Parathyroid adenoma (tissue), 2 donors: ENCODE results near the gene EP400.

Experiments
- H2AFZ ChIP-seq: fragments of 300-600 bp; sonication (generic); one replicate; pipeline ENCODE4 v1.7.0; 2017; ENCODE audit warnings: antibody characterized with exemption, mild to moderate bottlenecking
- H3K27ac ChIP-seq: fragments of 300-600 bp; sonication (generic); one replicate; pipeline ENCODE4 v1.7.0; 2017
- H3K27me3 ChIP-seq: fragments of 300-600 bp; sonication (generic); one replicate; pipeline ENCODE4 v1.7.0; 2017; ENCODE audit warnings: low read length; ENCODE audit not compliant: control insufficient read depth, insufficient read depth
- H3K36me3 ChIP-seq: fragments of 300-600 bp; sonication (generic); one replicate; pipeline ENCODE4 v1.7.0; 2017; ENCODE audit warnings: low read length; ENCODE audit not compliant: control insufficient read depth, insufficient read depth
- H3K4me1 ChIP-seq: fragments of 300-600 bp; sonication (generic); one replicate; pipeline ENCODE4 v1.7.0; 2017; ENCODE audit warnings: control low read depth
- H3K4me2 ChIP-seq: fragments of 300-600 bp; sonication (generic); one replicate; pipeline ENCODE4 v1.7.0; 2017; ENCODE audit warnings: low read length
- H3K4me3 ChIP-seq: fragments of 300-600 bp; sonication (generic); one replicate; pipeline ENCODE4 v1.7.0; 2017; ENCODE audit warnings: low read depth, low read length
- H3K79me2 ChIP-seq: fragments of 300-600 bp; sonication (generic); one replicate; pipeline ENCODE4 v1.7.0; 2017; ENCODE audit warnings: control low read depth
- H3K9ac ChIP-seq: fragments of 300-600 bp; sonication (generic); one replicate; pipeline ENCODE4 v1.7.0; 2017; ENCODE audit warnings: mild to moderate bottlenecking
- H3K9me3 ChIP-seq: fragments of 300-600 bp; sonication (generic); one replicate; pipeline ENCODE4 v1.7.0; 2017; ENCODE audit warnings: low read length; ENCODE audit not compliant: control insufficient read depth
- CTCF ChIP-seq: fragments of 300-600 bp; sonication (generic); IDR thresholded peaks from one replicate; pipeline ENCODE4 v1.7.0; 2017; ENCODE audit warnings: antibody characterized with exemption, mild to moderate bottlenecking
- donor health status: primary hyperparathyroidism.

EP400 gene

GRCh38 chr12:132123970-132124765 lies 174.4 kb downstream of the EP400 start:
- no peaks in the 10 kb centered on the region for H3K27me3 ChIP-seq
- H3K79me2 ChIP-seq: no peaks in the 10 kb centered on the region
- no peak overlapping the region for H2AFZ ChIP-seq
- H3K9ac ChIP-seq: no peak overlapping the region
- H3K27ac ChIP-seq: no peak overlapping the region
- H3K9me3 ChIP-seq: no peaks in the 10 kb centered on the region
- no peak overlapping the region for H3K4me3 ChIP-seq
- H3K4me1 ChIP-seq: no peaks in the 10 kb centered on the region
- no peaks in the 10 kb centered on the region for H3K36me3 ChIP-seq
- H3K4me2 ChIP-seq: no peak overlapping the region
- no peak for TF ChIP-seq CTCF

GRCh38 chr12:132124766-132125425 lies 175.2 kb downstream of the EP400 start:
- H3K36me3 ChIP-seq: no peaks in the 10 kb centered on the region
- no peaks in the 10 kb centered on the region for H3K27me3 ChIP-seq
- H3K4me2 ChIP-seq: no peak overlapping the region
- H2AFZ ChIP-seq: no peak overlapping the region
- no peak overlapping the region for H3K27ac ChIP-seq
- no peak overlapping the region for H3K9ac ChIP-seq
- no peak overlapping the region for H3K4me3 ChIP-seq
- no peak for TF ChIP-seq CTCF
- no peaks in the 10 kb centered on the region for H3K9me3 ChIP-seq
- no peaks in the 10 kb centered on the region for H3K79me2 ChIP-seq
- H3K4me1 ChIP-seq: no peaks in the 10 kb centered on the region

GRCh38 chr12:132125736-132126135 lies 176.0 kb downstream of the EP400 start:
- Histone ChIP-seq H3K4me1 (no peaks in the 10 kb centered on the region), H3K79me2 (no peaks in the 10 kb centered on the region), H3K9ac (no peak overlapping the region), H3K4me2 (no peak overlapping the region), H3K27ac (no peak overlapping the region), H3K36me3 (no peaks in the 10 kb centered on the region), H3K9me3 (no peaks in the 10 kb centered on the region), H3K4me3 (no peak overlapping the region), H2AFZ (no peak overlapping the region), H3K27me3 (no peaks in the 10 kb centered on the region)
- TF ChIP-seq CTCF: no peak

- Histone ChIP-seq H3K4me2 (no peak overlapping the region), H2AFZ (no peak overlapping the region), H3K4me1 (no peaks in the 10 kb centered on the region), H3K27ac (no peak overlapping the region), H3K4me3 (no peak overlapping the region), H3K36me3 (no peaks in the 10 kb centered on the region), H3K9me3 (no peaks in the 10 kb centered on the region), H3K79me2 (no peaks in the 10 kb centered on the region), H3K9ac (no peak overlapping the region), H3K27me3 (no peaks in the 10 kb centered on the region)
- no peak for TF ChIP-seq CTCF
Observed at GRCh38 chr12:132127041-132127440, 177.3 kb downstream of the EP400 start.
